ENCODE data around the gene RIPPLY1.
"Not testable (repeated sequence)": the region's sequence is repeated elsewhere in the genome, so short reads cannot be mapped to it uniquely, and the experiment has no call there.

RIPPLY1 gene

DNA sequence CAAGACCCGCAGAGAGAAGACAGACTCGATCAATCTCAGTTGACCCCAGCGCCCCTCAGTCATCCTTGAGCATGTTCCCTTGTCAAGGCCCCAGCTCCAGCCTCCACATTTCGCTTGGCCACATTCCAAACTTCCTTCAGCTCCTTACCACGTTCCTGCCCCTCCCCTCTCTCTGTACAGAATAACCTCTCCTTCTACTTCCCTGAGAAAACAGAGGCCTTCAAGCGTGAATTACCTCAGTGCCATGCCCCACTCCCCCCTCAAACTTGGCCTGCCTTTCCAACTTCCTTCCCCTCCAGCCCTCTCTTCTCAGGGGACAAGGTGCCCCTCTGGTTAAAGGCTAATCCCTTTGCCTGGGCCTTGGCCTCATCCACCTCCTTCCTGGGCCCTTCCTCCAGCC is 3.2 kb upstream of the RIPPLY1 start:
- DNase-seq: peak; percentile 18

DNA sequence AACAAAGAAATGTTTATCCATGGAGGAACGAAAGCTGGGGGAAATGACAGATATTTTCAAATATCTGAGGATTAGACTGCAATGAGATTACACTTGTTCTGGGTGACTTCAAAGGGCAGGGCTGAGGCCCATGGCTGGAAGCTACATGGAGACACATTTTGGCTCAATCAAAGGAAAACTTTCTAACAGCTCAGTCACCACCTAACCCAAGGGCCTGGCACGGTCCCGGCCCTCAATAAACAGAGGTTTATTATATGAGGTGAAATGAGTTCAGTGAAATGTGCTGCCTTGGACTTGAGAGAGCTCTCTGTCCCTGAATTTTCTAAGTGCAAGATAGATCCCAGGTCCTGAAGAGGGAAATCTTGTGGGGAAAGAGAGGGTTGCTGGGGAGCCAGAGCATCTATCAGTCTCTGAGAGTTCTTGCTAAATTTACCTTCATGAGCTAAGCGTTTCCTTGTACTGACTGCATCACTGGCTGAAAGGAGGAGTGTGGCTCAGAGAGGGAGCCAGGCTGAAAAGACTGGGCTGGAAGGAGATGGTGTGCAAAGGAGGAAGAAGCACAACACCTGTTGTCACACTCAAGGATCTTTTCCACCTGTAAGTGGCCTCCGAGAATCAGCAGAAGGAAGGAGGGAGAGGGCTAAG is 2.0 kb upstream of the RIPPLY1 start:
- DNase-seq: no peak

DNA sequence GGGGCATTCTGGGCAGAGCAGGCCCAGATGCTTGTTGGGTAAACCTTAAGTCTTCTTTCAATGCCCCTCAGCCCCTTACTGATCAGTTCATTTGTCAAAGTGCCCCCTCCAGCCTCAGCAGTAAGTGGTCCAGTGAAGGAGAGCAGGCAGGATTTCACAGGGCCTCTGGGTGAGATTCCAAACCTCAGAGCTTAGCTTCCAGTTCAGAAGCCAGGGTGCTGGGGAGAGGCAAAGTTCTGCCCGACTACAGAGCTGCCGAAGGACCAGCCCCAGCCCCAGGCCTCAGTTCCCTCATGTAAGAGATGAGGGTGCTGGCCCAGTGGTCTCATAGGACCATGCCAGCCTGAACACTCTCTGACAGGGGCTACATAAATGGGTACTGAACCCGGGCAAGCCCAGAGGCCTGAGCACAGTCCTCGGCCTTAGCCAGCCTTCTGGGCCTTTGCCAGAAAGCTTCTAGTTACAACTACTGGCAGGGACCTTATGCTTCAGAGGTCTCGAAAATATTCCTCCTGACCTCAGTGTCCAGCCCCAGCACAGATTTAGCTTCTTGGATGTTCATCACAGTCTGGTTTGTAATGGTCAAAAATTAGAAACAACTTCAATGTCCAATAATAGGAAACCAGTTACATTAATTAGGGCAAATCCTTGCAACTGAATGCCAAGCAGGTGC is 851 bp upstream of the RIPPLY1 start:
- DNase-seq: no peak

DNA sequence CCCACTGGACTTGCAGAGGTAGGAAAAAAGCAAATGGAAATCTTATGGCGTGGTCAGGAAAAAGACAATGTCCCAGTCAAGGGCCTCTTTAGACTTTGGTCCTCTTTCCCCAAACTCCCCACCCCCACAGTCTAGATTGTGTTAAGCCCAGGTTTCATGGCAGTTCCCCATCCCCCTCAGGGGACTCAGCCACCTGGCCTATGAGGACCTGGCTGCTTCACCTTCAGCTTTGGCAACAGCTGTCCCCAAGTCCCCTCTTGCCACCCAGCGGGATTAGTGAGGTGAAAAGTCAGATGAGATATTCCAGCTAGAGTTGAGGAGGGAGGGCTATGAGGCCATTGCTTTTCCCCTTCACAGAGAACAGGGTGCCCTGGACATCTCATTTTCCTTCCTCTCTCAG is 457 bp downstream of the RIPPLY1 start:
- DNase-seq: no peak

DNA sequence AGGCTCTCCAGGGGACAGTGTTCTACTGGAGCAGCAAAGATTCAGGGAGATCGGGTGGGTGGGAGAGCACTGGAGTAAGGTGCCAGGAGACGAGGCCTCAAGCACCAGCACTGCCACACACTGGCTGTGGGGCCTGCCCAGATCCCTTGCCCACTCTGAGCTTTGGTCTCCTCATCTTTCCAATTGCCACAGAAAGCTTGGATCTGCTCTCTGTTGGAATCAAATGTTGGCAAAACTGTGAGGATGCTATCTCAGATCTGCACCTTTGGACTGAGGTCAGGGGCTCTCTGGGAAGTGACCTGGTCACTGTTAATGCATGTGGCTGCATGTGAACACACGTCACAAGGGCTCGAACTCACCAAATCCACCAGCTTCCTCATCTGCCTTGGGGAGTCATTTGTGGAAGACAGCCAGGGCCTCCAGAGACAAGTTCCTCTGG is 1.3 kb downstream of the RIPPLY1 start:
- no peak for DNase-seq

DNA sequence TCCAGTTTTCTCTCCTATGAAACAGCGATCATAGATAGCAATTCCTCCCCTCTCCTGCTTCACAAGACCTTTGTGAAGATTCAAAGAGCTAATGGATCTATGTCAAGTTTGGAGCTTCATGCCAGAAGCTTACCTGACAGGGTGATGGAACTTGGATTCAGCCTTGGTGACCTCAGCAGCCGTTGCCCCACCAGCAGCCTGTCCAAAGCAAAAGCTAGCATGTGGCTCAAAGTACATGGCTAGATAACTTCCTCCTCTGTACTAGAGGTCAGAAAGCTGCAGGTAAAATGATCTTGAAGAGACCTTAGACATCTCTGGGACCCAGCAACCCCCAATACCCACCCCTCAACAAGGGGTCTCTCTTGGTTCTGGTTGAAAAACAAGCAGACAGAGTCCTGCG is 1.8 kb downstream of the RIPPLY1 start:
- DNase-seq: no peak

DNA sequence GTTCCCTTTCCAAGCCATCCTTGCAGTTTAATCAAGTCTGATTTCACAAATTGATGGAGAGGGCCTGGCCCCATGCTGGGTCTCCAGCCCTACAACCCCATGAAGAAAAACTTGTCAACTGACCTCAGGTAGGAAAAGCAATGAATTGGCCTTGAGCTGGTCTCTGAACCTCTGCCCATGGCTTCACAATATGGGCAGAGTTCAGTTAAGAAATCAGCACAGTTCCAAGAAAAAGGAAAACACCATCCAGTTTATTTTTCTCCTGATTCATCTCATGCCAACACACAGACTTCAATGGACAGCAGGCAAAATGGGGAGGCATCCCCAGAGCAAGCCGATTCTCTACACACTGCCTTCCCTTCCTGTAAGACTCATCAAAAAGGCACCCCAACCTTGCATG is 3.3 kb downstream of the RIPPLY1 start:
- DNase-seq: no peak

DNA sequence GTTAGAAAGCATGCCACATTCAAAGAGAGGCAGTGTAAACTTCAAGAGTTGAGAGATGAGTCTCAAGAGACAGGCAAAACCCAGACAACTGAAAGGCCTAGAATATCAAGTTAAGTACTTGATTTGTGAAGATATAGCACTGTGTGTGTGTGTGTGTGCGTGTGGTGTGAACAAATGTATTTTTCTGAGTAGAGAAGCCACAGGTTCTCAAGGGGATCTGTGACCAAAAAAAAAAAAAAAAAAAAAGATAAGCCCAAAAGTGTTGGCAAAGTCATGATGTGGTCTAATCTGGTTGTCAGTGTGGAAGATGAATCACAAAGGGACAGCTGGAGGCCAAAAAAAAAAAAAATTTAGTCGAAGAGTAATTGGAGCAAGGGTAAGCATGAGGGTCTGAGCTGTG is 3.9 kb downstream of the RIPPLY1 start:
- DNase-seq: no peak

DNA sequence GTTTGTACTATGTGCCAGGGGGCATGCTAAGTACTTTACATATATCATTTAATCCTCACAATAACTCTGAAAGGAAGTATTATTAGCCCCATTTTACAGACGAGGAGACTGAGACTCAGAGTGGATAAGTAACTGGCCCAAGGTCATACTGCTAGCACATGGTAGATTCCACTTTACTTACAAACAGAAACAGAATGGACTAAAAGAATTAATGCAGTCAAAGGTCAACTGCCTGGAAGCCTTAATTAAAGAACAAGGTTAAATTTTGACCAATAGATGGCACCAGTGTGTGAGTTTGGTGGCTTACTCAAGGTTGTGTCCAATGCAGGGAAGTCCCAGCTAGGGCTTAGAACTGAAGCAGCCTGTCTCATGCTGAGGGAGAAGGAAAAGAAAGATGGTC is 4.7 kb downstream of the RIPPLY1 start:
- no peak for DNase-seq

DNA sequence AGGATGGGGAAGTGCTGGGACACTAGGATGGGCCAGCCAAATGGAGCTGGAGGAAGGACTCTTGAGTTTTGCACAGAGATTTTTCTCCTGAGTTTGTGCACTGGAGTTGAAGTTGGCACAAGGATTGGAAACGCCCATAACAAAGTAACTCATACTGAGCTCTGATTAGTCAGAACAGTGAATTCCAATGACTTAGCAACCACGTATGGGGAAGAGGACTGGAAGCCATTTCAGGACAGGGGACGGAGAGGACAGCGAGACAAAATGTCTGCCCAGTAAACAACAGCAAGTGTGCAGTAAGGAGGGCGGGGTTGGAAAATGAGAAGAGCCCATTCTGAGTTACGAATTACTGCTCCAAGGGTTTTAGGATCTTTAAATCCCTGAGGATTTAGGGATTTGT is 5.9 kb downstream of the RIPPLY1 start:
- no peak for DNase-seq

DNA sequence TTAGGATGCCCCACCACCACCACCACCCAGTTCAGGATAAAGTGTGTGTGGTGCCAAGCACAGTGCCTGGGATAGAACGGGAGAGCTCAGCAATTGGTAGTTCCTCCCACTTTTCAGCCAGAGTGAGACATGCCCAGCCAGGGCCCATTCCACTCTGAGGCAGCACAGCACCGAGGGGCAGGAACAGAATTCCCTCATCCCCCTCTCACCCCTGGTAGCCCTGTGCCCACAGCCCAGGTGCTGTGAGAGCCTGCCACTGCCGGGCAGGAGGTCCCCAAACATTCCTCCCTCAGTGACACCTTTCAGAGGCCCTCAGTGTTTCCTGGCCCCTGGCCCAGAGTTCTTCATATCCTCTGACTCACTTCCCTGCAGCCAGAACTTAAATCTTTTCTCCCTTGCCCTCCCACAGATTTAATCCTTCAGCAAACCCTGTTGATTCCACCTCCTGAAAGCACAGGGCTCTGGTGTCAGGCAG is 8.1 kb downstream of the RIPPLY1 start:
- DNase-seq: no peak

DNA sequence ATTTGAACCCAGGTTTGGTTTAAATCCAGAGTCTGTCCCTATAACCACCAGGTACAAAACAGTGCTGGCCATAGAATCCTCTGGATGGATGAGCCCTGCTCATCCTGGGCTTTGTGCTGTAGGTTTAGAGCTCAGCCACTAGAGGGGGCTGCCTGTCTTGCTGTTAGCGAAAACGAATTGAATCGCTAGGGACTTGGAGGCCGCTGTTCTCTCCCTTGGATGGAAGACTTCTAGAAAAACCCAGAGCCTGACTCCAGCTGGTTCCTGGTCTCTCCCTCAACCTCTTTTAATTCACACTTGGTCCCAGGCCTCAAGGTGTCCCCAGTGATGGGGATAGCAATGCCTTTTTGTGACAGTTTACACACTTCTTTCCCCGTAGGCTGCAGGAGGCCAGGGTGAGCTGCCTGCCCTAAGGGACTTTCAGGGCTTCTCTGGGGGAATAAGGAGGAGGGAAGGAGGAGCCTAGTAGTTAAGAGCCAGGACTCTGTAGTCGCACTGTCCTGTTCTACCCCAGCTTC is 8.7 kb downstream of the RIPPLY1 start:
- peak; percentile 81 for DNase-seq

DNA sequence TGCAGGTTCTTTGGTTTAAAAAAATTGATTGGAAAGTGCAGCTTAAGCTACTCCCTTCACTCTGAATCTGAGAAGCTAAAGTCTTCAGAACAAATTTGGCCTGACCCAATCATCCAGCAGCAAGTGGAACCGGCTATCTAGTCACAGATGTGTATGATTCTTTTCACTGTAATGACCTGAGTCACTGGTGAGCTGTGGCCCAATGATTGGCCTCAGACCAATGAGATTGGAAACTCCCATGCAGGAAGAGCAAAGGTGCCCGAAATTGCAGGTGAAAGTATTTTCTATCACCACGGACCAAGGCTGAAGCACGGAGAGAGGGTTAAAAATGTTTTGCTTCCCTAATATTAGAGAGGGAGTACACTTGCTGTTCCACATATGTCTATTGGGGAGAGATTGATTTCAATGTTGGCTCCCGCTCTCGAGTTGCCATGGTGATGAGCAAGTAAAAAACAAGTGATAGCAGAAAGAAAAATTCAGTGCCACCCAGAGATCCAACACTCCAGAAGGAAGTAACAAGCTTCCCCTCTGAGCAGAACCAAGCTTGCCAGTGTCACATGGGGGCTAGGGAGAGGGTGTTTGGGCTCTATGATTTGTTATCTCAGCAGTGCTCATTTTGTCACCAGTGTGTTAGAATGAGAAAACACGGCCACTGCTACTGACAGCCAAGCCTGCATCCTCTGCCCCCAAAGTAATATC is 11.2 kb downstream of the RIPPLY1 start:
- no peak for DNase-seq

DNA sequence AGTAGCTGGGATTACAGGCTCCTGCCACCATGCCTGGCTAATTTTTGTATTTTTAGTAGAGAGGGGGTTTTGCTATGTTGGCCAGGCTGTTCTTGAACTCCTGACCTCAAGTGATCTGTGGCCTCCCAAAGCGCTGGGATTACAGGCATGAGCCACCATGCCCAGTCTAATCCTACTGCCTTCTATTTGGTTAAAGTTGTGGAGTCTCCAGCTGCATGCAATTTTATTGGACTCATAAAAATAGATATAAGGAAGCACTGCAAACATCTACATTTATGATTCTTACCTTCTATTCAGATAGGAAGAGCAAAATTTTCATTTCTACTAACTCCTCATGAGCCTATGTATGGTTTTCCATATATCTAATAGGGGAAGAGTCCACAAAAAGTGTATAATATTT is 13.7 kb downstream of the RIPPLY1 start:
- no peak for DNase-seq

DNA sequence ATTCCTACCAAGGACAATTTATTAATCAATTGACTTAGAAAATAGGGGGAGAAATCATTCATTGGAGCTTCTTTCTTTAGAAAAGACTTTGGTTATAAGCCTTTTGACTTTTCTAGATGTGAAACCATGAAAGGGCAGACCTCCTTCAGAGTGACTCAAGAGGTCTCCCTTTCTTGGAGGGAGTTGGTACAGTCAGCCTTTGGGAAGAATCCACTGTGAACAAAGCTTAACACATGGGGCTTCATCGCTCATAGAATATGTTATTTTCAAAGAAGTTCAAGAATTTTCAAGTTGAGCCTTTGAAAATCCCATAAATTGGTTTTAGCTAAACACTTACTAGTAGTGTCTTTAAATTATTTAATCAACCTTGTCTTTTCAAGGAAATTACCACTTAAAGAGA is 28.0 kb downstream of the RIPPLY1 start:
- DNase-seq: no peak

DNA sequence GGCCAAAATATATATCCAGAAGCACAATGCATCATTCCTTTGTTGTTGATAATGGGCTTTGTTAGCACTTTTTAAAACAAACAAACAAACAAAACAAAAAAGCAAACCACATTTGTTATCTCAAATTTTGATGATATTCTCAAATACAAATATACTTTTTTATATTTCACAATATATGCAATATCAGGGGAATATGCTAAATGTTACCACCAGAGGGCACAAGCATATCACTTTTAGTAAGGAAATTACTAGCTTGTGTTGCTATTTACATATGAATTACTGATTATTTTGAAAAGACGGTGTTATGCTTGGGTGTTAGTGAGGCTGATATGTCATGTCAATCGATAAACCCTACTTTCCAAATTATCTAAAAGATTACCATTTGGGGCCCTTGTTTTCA is 29.1 kb downstream of the RIPPLY1 start:
- no peak for DNase-seq

DNA sequence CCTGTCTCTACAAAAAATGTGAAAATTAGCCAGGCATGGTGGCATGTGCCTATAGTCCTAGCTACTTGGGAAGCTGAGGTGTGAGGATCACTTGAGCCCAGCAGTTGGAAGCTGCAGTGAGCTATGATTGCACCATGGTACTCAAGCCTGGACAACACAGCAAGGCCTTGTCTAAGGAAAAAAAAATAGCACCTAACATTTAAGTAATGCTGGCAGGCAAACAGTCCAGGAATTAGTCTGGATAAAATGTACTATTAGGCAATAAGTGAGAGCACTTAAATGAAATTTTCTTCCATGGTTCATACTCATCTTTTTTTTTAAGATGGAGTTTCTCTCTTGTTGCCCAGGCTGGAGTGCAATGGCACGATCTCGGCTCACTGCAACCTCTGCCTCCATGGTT is 30.3 kb downstream of the RIPPLY1 start:
- not testable (repeated sequence) for DNase-seq

DNA sequence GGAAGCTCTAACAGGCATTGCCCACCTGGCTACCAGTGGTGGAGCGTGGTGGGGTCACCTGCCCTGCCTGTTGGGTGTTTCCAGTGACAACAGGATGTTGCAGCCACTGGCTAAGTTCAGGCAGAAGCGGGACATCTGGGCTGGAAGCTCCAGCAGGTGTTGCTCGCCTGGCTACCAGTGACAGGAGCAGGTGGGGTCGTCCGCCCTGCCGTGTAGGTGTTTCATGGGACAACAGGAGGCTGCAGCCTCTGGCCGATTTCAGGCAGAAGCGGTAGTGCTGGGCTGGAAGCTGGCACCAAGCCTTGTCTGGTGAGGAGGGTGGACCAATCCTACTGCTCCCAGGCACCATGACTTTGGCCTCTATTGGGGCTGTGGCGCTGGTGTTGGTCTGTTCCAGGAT is 39.4 kb downstream of the RIPPLY1 start:
- DNase-seq: no peak

DNA sequence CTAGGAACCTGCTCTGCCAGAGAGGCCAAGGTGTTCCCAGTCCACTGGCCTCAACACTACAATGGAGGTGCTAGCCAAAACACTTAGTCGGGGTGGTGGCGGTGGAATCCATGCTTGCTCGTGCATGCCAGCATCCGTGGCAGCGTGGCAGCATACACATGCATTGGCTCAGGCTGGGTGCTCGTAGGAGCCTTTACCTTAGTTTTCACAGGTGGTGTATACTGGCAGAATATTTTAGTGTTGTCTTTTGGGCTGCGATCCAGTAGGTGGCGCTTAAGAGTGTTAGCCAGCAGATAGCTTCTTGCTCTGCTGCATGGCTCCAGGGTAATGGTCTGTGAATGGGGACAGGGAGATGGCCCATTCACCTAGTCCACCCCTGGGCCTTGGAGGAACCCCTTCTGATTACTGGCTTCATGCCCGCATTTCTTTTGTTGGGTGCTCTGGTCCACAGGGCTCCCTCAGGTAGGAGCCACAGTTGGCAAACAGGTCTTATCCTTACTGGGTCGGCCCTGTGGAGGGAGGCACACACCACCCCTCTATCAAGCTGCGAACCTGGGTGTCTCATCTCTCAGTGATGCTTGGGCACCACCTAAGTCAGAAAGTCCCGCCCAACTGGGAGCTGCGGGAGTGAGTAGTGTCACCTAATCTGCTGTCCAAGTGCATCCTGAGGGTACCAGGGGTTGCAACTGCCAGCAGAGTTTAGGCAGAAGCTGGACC is 40.0 kb downstream of the RIPPLY1 start:
- peak; percentile 61 for DNase-seq

Data from islet precursor cell (in vitro differentiated cells).